Loucy (cell line): ENCODE measurements around the gene MAPK1.

ENCODE experiments used
- H2AFZ ChIP-seq: fragments of 200-600 bp; sonication (generic); 2 replicates; pipeline ENCODE4 v1.6.0; 2016; ENCODE audit warnings: antibody characterized with exemption, mild to moderate bottlenecking, low read length, moderate library complexity
- H3F3A ChIP-seq: fragments of 200-600 bp; 2 replicates; pipeline ENCODE4 v1.6.0; 2016; ENCODE audit warnings: antibody characterized with exemption, low read depth, mild to moderate bottlenecking
- H3K27me3 ChIP-seq: fragments of 200-600 bp; sonication (generic); 2 replicates; pipeline ENCODE4 v1.6.1; 2014; ENCODE audit warnings: low read length, mild to moderate bottlenecking; ENCODE audit not compliant: insufficient read depth, poor library complexity, severe bottlenecking
- H3K36me3 ChIP-seq: fragments of 200-600 bp; sonication (generic); 2 replicates; pipeline ENCODE4 v1.6.1; 2016; ENCODE audit warnings: low read length; ENCODE audit not compliant: insufficient read depth
- H3K4me1 ChIP-seq: fragments of 200-600 bp; sonication (generic); 2 replicates; pipeline ENCODE4 v1.5.1; 2014; ENCODE audit warnings: low read length, mild to moderate bottlenecking; ENCODE audit not compliant: insufficient read depth, poor library complexity, severe bottlenecking
- H3K4me2 ChIP-seq: fragments of 200-600 bp; sonication (generic); 2 replicates; pipeline ENCODE4 v1.6.0; 2014; ENCODE audit warnings: antibody characterized with exemption, low read length, low read depth, mild to moderate bottlenecking; ENCODE audit not compliant: poor library complexity, severe bottlenecking
- H3K4me3 ChIP-seq: fragments of 200-600 bp; sonication (generic); 2 replicates; pipeline ENCODE4 v1.5.1; 2014; ENCODE audit warnings: low read length, mild to moderate bottlenecking, mixed read lengths; ENCODE audit not compliant: poor library complexity, severe bottlenecking
- H3K79me2 ChIP-seq: fragments of 200-600 bp; sonication (generic); 2 replicates; pipeline ENCODE4 v1.6.1; 2014; ENCODE audit warnings: low read length; ENCODE audit not compliant: insufficient read depth
- H3K9ac ChIP-seq: fragments of 200-600 bp; sonication (generic); 2 replicates; pipeline ENCODE4 v1.6.0; 2014; ENCODE audit warnings: mild to moderate bottlenecking, low read depth, low read length, moderate library complexity; ENCODE audit not compliant: poor library complexity, severe bottlenecking
- H3K9me2 ChIP-seq: fragments of 200-600 bp; sonication (generic); replicated peaks from 2 replicates; pipeline ENCODE4 v1.6.1; 2016; ENCODE audit warnings: low read depth, low read length, mixed read lengths
- H3K9me3 ChIP-seq: fragments of 200-600 bp; sonication (generic); 2 replicates; pipeline ENCODE4 v1.6.1; 2014; ENCODE audit warnings: mild to moderate bottlenecking, antibody characterized with exemption, low read length, low read depth; ENCODE audit not compliant: insufficient read depth
- H4K20me1 ChIP-seq: fragments of 200-600 bp; sonication (generic); 2 replicates; pipeline ENCODE4 v1.6.0; 2014; ENCODE audit warnings: antibody characterized with exemption, low read length, mild to moderate bottlenecking; ENCODE audit not compliant: insufficient read depth, poor library complexity, severe bottlenecking
- EZH2phosphoT487 ChIP-seq: fragments of 200-600 bp; IDR thresholded peaks from 2 replicates; pipeline ENCODE4 v1.6.1; 2018; ENCODE audit warnings: antibody characterized with exemption, mild to moderate bottlenecking, moderate library complexity, borderline replicate concordance
- TF ChIP-seq, protein P1 (sequence below): fragments of 200-600 bp; sonication (generic); conservative IDR thresholded peaks from 2 replicates; pipeline ENCODE4 v1.5.1; 2014; ENCODE audit warnings: mild to moderate bottlenecking, antibody characterized with exemption, low read length

MAPK1 gene

DNA sequence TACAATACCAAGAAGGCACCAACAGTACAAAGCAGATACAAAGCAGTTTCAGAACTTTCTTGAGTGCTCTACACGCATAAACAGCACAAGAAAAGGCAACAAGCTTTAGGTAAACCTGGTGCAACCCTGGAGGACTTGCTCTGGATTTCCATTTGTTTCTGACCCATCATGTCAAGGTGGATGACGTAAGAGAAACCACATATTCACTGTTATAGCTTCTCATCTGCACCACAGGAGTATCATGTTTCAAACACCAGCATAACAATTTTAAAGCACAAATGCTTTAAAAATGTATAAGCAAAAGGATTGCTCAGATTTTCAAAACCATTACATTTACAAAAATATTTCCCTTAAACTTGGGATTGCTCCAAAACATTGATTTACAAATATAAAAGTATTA lies 106.8 kb downstream of the MAPK1 start:
- no peak for TF ChIP-seq EZH2phosphoT487
- TF ChIP-seq, protein P1, sequence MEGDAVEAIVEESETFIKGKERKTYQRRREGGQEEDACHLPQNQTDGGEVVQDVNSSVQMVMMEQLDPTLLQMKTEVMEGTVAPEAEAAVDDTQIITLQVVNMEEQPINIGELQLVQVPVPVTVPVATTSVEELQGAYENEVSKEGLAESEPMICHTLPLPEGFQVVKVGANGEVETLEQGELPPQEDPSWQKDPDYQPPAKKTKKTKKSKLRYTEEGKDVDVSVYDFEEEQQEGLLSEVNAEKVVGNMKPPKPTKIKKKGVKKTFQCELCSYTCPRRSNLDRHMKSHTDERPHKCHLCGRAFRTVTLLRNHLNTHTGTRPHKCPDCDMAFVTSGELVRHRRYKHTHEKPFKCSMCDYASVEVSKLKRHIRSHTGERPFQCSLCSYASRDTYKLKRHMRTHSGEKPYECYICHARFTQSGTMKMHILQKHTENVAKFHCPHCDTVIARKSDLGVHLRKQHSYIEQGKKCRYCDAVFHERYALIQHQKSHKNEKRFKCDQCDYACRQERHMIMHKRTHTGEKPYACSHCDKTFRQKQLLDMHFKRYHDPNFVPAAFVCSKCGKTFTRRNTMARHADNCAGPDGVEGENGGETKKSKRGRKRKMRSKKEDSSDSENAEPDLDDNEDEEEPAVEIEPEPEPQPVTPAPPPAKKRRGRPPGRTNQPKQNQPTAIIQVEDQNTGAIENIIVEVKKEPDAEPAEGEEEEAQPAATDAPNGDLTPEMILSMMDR, result no peak
- Histone ChIP-seq H3K36me3 (peaks cover 53% of the 10 kb centered on the region; the same call in 1 of the 2 replicates), H4K20me1 (no peaks in the 10 kb centered on the region), H3K27me3 (no peaks in the 10 kb centered on the region), H3K4me2 (no peak overlapping the region), H3K9ac (no peak overlapping the region), H3K4me1 (no peaks in the 10 kb centered on the region), H3K4me3 (no peak overlapping the region), H3K9me2 (no peaks in the 10 kb centered on the region), H3K79me2 (no peaks in the 10 kb centered on the region), H3K9me3 (no peaks in the 10 kb centered on the region), H3F3A (no peaks in the 10 kb centered on the region), H2AFZ (no peak overlapping the region)

DNA sequence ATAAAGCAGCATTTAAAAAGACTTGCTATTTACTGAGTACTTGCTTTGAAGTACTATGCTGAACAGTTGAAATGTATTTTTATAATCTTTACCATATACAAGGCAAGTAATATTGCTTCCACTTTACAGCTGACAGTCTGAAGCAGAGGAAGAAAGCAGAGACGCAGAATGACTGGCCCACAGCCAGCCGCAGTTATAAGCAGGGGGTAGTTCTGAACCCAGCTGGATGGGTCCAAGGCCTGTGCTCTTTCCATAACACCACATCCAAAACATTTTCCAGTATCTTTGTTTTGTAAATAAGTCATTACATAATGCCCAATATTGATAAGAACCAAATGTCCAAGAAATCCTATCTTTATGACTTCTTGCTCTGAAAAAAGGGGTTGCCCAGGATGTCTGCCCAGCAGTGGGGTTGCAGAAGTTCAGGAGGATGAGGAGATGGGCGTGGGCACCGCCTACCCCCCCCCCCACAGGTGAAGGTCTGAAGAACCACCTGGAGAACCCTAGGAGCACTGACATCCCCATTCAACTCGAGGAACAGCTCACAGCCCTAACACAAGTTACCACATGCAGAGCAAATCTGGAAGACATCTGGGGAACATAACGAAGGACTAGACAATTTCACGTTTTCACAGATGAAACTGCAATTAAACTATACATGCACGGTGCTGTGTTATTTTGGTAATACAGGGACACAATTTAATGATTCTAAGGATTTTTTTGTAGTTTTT lies 107.6 kb downstream of the MAPK1 start:
- H3K9me3 ChIP-seq, result no peaks in the 10 kb centered on the region
- H3F3A ChIP-seq, result no peaks in the 10 kb centered on the region
- H4K20me1 ChIP-seq, result no peaks in the 10 kb centered on the region
- H3K36me3 ChIP-seq, result peaks cover 45% of the 10 kb centered on the region; the same call in 1 of the 2 replicates
- no peaks in the 10 kb centered on the region for H3K79me2 ChIP-seq
- no peak overlapping the region for H3K4me2 ChIP-seq
- H3K4me1 ChIP-seq, result no peaks in the 10 kb centered on the region
- no peaks in the 10 kb centered on the region for H3K27me3 ChIP-seq
- TF ChIP-seq EZH2phosphoT487, result no peak
- TF ChIP-seq, protein P1, result no peak
- no peak overlapping the region for H2AFZ ChIP-seq
- no peaks in the 10 kb centered on the region for H3K9me2 ChIP-seq
- H3K4me3 ChIP-seq, result no peak overlapping the region
- H3K9ac ChIP-seq, result no peak overlapping the region

DNA sequence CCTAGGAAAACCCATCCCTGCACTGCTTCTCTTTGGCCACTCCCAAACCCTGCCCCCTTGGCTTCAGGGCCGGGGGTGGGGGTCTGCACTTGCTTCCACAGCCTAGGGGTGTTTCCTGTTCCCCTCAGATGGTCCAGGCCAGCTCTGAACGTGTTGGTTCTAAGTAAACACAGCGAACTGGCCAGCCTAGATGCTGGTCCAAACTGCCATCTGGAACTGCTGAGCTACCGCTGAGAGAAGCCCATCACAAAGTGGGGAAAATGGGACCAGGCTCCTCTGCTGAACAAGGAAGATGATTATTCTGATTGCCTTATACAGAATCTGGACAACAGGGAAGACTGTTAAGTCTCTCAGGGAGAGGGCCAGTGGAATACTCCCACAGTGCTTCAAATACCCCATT lies 108.4 kb downstream of the MAPK1 start:
- TF ChIP-seq EZH2phosphoT487, result no peak
- TF ChIP-seq, protein P1, result no peak
- H3F3A ChIP-seq, result no peaks in the 10 kb centered on the region
- H3K9ac ChIP-seq, result no peak overlapping the region
- H3K9me2 ChIP-seq, result no peaks in the 10 kb centered on the region
- H3K4me1 ChIP-seq, result no peaks in the 10 kb centered on the region
- H3K4me2 ChIP-seq, result no peak overlapping the region
- H3K9me3 ChIP-seq, result no peaks in the 10 kb centered on the region
- no peaks in the 10 kb centered on the region for H3K27me3 ChIP-seq
- no peaks in the 10 kb centered on the region for H3K79me2 ChIP-seq
- H4K20me1 ChIP-seq, result no peaks in the 10 kb centered on the region
- H3K36me3 ChIP-seq, result peaks cover 38% of the 10 kb centered on the region; the same call in 1 of the 2 replicates
- no peak overlapping the region for H3K4me3 ChIP-seq
- no peak overlapping the region for H2AFZ ChIP-seq
